Epithelial cell of prostate (primary cell): ENCODE results near the gene TIMP2.
A peak's percentile ranks its signal among the peaks of the same experiment; 100 is the strongest.
"Not testable (repeated sequence)": the region's sequence is repeated elsewhere in the genome, so short reads cannot be mapped to it uniquely, and the experiment has no call there.

Experiments
- DNase-seq: peaks from one replicate; pipeline ENCODE4 v3.0.0-alpha.2; 2011; ENCODE audit warnings: low read depth, low spot score
- H3K27ac ChIP-seq: fragments of 450-650 bp; 2 replicates; pipeline ENCODE4 v1.5.1; 2017; ENCODE audit warnings: mild to moderate bottlenecking

The TIMP2 gene

DNA sequence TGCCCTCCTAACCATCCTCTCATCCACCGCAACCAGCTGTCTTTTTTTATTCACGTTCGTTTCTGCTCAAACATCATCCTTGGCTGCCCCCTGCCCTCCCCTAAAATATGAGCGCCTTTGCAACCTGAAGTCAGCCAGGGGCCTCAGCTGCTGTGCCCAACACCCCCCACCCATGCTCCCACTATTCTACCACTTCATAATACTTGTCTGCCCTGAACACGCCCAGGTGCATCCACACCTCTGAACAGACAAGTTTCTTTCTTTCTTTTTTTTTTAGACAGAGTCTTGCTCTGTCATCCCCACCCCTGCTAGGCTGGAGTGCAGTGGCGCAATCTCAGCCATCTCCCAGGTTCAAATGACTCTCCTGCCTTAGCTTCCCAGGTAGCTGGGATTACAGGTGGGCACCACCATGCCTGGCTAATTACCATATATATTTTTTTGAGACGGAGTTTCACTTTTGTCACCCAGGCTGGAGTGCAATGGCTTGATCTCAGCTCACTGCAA lies 49.0 kb downstream of the TIMP2 start:
- no peak overlapping the region for H3K27ac ChIP-seq
- DNase-seq: no peak

DNA sequence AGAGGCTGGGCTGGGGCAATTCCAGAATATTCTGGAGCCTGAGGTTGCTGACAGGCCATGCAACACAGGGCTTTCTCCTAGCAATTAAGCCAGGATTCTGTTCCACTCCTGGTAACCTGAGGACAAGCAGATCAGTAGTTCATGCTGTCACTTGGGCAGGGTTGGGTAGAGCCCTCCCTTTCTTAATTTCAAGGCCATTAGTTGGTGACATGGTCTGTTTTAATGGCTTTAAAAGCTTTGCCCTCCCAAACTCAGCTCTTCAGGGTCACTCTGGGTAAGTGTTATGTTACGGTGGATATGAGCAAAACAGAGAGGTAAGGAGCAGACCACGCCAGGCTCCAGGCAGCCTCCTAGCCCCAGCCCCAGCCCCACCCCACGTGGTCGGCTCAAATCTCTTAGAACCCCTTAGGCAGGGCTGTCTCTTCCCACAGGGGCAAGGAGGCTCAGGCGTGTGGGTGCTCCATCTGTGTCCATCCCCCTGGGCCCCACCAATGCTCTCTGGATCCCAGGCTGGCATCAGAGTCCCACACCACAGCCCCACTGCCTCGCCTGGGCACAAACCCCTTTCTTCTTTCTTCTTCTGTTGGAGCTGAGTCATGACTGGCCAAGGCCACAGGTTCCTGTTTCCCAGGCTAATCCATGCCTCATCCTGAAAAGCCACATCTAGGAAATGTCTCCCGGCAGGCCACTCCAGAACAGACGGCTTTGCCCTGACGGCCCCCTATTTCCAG lies 49.7 kb downstream of the TIMP2 start:
- DNase-seq: no peak
- no peak overlapping the region for H3K27ac ChIP-seq

DNA sequence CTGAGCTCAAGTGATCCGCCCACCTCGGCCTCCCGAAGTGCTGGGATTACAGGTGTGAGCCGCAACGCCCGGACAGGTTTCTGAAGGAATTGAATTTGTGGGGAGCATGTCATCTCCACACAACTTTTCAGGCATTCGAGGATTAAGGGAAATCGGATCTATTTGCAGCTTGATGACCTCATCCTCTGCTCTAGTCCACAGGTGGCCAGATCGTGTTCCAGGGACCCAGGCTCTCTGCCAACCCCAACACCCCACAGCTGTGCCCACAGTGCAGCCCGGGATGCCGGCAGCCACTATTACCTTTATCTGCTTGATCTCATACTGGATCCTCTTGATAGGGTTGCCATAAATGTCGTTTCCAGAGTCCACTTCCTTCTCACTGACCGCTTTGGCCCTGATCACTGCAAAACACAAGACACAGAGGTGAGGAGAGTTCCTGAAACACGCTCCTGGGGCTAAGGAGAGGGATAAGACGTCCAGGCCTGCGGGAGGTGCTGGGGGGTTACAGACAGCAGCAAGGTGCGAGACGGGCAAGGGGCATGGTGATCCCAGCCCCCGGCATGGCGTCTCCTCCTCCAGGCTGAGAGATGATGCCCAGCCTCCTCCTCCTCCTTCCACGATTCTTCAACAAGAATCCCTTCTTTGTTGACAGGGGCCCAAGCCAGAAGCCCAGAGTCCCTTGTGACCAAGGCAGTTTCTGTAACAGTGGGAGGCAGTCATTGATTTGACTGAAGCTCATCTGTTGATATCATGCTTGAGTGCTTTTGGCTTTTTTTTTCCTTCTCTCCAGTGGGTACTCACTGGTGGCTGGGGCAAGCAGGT lies 51.5 kb downstream of the TIMP2 start:
- DNase-seq: no peak
- no peak overlapping the region for H3K27ac ChIP-seq

DNA sequence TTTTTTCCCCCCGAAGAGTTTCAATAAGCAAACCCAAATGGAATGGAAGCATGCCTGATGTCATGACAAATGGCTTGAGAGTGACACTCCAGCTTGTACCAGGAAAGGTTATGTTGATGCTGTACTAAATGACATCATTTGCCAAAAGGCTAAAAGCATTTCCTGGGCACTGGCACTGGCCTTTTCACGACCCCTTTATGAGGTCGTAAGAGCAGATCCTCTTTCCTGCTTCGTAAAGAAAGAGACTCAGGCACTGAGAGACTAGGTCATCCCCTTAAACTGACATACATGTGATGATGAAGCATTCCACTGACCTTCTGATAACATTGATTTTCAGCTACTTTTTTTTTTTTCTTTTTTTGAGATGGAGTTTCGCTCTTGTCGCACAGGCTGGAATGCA lies 52.7 kb downstream of the TIMP2 start:
- DNase-seq: no peak
- H3K27ac ChIP-seq: no peak overlapping the region

DNA sequence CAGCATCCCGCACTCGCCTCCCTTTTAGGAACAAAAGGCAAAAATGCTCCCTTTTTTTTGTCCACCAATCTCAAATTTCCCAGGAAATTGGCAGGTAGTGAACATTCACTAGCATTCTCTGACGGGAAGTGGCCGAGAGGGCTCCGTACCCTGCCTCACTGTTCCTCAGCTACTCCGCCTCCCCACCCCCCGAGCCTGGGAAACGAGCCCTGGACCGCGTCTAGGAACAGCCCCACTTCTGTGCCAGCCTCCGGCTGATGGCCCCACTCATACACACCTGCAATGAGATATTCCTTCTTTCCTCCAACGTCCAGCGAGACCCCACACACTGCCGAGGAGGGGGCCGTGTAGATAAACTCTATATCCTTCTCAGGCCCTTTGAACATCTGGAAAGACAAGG lies 54.6 kb downstream of the TIMP2 start:
- no peak overlapping the region for H3K27ac ChIP-seq
- no peak for DNase-seq

DNA sequence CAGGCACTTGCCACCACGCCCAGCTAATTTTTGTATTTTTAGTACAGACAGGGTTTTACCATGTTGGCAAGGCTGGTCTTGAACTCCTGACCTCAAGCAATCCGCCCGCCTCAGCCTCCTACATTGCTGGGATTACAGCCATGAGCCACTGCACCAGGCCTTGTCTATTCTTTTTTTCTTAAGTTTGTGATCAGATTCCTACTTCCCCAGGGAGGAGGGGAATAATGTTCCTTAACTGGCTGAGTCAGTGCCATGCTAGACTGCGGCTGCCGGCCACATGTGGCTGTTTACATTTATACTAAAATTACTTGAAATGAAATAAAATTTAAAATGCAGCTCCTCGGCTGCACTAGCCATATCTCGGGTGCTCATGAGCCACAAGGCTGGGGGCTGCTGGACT lies 56.8 kb downstream of the TIMP2 start:
- DNase-seq: no peak
- H3K27ac ChIP-seq: no peak overlapping the region

DNA sequence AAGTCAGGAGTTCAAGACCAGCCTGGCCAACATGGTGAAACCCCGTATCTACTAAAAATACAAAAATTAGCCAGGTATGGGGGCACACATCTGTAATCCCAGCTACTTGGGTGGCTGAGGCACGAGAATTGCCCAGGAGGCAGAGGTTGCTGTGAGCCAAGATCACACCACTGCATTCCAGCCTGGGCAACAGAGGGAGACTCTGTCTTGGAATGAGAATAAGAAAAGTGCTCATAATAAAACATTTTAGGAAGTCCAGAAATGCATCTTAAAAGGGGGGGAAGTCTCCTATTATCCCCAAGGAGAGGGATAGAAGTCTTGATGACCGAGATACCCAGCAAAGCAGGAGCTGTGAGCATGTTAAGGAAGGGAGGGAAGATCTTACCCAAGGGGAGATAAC lies 58.1 kb downstream of the TIMP2 start:
- H3K27ac ChIP-seq, DNase-seq: not testable (repeated sequence)

DNA sequence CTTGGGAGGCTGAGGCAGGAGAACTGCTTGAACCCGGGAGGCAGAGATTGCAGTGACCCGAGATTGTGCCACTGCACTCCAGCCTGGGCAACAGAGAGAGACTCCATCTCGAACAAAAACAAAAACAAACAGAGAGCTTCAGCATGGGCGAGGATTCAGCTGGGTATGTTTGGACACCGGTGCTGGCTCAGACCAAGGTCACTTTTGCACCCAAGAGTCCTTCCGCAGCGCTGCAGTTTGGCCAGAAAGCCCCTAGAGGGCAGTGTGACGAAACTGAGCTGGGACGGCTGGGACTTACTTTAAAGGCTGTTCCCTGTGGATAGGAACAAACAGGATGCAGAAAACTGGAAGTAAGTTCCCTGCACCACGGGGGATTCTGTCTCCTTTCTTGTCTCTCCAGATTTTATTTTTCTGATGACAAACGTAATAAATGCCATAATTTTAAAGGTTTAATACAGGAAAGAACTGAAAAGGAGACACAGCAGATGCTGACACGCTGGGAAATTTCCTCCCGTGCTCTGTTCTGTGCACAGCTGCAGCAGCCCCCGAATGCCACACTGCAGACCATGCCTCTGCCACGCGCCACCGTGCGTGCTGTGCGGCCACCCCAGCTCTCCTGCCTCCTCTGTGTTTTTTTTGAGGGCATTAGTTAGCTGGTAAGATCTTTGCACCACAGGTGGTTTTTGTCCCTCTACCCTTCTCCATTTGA lies 59.4 kb downstream of the TIMP2 start:
- H3K27ac ChIP-seq: no peak overlapping the region
- no peak for DNase-seq

DNA sequence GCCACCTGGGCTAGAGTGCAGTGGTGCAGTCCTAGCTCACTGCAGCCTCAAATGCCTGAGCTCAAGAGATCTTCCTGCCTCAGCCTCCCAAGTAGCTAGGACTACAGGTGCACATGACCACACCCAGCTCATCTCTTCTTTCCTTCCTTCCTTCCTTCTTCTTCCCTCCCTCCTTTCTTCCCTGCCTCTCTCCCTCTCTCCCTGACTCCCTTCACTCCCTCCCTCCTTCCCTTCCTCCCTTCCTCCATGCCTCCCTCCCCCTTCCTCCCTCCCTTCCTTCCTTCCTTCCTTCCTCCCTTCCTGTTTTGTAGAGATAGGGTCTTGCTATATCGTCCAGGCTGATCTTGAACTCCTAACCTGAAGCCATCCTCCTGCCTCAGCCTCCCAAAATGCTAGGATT lies 61.1 kb downstream of the TIMP2 start:
- DNase-seq: no peak
- no peak overlapping the region for H3K27ac ChIP-seq

DNA sequence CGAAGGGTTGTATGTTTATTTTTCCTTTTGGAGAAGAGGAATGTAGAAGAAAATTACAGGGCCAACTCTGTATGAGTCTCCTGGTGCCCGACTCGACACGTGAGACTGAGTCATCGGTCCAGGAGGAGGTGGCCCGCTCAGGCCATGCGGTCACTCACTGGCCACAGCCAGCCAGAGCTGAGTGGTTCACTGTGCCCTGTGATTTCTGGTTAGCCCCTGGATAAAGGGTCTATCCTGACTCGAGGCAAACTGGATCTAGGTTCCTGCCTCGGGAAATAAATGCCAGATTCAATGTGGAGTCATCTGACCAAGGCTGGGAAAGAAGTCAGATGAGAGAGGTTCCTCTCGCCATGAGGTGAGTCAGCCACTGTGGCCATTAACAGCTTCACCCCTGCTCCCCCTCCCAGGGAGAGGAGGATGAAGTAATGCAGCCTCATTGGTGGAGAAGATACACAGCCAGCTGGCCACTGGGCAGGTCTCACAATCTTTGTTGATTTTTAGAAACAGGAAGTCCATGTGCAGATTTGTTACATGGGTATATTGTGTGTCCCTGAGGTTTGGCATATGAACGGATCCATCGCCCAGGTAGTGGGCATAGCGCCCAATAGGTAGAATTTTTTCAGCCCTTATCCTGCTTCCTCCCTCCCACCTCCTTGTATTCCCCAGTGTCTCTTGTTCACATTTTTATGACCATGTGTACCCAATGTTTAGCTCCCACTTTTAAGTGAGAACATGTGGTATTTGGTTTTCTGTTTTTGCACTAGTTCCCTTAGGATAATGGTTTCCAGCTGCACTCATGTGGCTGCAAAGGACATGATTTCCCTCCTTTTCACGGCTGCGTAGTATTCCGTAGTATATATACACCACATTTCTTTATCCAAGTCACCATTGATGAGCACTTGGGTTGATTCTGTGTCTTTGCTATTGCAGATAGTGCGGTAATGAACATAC lies 62.8 kb downstream of the TIMP2 start:
- peak overlapping the region; percentile 82 for H3K27ac ChIP-seq
- peak; percentile 51 for DNase-seq

DNA sequence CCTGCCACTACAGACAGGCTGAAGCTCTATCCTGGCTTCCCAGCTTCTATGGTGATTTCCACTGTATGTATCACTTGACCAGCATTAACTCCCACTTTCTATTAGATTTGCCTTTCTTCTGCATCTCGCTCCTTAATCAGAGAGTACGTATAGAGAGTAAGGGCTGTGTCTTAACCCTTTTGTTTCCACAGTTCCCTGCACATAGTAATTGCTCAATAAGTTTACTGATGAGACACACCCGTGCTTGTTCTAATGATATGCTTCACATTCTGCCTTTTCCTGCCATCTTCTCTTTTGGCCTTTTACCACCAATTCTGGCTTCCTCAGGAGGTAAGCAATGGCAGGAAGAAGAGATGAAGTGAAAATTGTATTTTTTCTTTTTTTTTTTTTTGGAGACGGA lies 64.0 kb downstream of the TIMP2 start:
- DNase-seq: no peak
- H3K27ac ChIP-seq: peak overlapping the region; percentile 82

DNA sequence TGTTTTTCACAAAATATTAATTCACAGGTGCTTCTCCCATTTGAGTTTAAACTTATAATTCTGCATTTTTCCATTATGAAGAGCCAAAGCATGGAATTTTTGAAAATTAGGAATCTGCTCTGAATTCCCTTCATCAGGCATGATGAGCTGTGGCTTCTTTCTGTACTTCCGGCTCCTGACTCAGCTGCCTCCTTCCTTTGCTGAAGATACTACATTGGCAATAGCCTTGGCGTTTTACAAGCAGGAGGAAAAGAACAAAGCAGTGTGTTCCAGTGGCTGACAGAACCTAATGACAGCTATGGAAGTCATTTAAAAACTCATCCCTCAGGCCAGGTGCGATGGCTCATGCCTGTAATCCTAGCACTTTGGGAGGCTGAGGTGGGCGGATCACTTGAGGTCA lies 66.1 kb downstream of the TIMP2 start:
- H3K27ac ChIP-seq: no peak overlapping the region
- DNase-seq: no peak

DNA sequence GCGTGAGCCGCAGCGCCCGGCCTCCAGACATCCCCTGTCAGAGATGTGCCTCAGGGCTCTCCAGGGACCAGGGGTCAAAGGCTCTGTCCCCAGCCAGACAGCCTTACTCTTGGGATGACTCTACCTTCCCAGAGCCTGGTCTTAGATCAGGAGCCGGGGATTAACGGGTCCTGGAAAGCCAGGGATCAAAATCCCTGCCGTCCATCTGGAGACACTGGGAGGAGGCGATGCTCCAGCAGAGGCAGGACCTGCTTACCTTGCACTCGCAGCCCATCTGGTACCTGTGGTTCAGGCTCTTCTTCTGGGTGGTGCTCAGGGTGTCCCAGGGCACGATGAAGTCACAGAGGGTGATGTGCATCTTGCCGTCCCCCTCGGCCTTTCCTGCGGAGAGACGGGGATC lies 67.9 kb downstream of the TIMP2 start:
- DNase-seq: no peak
- no peak overlapping the region for H3K27ac ChIP-seq

DNA sequence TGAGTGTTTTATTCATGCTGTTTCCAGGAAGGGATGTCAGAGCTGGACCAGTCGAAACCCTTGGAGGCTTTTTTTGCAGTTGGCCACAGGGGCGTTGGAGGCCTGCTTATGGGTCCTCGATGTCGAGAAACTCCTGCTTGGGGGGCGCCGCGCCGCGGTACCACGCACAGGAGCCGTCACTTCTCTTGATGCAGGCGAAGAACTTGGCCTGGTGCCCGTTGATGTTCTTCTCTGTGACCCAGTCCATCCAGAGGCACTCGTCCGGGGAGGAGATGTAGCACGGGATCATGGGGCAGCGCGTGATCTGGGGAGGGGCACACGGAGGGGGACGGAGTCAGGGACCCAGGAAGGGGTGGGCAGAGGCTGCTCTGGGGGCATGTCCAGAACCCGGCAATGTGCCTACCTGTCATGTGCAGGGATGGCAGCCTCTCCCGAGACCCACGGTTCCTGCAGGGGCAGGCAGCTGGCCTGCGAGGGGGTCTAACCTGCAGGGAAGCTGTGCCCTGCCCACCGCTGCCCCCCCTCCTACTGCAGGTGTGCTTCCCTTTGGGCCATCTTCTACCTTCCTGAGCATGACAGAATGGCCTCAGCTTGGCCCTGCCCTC lies 69.5 kb downstream of the TIMP2 start:
- H3K27ac ChIP-seq: no peak overlapping the region
- DNase-seq: no peak

DNA sequence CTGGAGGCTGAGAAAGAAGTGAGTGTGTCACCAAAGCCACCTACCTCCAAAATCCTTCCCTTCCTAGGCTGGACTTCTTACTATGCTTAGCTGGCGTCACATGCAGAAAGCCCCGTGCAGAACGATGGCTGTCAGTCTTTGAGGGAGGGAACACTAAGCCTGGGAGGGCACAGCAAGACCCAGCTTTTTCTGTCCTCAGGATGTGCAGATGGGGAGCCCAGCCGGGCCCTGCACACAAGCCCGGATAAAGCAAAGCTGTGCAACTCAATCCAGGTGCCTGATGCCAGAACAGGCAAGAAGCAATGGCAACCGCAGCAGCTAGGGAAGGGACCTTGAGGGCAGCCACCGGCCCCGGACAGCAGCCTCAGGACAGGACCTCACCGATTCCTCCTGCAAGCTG lies 70.7 kb downstream of the TIMP2 start:
- no peak overlapping the region for H3K27ac ChIP-seq

DNA sequence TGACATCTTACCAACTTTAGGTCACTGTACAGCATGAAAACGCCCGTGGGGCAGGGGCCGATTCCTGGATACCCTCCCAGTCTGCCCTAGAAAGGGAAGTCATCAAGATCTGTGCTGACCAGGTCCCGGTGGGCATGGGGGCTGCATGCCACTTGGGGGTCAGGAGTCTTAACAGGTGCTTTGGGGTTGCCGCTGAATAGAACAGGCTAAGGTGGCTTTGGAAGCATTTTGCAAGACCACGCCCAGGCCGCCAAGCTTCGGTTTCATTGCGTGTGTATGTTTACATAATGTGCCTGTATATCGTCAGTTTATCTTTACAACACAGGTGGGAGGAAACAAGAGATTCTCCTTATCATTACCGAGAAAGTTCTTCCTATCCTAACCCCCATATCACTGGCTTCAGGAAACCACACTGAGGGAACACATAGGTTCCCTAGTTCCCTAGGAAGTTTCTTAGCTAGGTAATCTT lies 71.2 kb downstream of the TIMP2 start:
- no peak overlapping the region for H3K27ac ChIP-seq
- no peak for DNase-seq

More for the DNA sequence above, 70.7 kb downstream of the TIMP2 start:
- no peak for DNase-seq

DNA sequence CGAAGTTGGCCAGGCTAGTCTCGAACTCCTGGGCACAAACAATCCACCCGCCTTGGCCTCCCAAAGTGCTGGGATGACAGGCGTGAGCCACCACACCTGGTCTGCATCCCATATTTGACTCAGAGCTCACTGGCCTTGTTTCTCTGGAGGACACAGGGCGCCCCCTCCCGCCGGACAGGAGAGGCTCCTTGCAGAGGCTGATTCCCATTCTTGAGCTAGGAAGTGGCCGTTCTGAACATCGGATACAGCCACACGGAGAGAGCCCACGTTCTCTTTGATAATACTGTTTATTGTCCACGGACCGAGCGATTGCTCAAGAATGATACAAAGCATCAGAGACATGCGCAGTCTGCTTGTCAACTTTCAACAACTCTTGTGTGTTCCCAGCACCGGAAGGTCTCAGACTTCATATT lies 72.5 kb downstream of the TIMP2 start:
- no peak overlapping the region for H3K27ac ChIP-seq
- no peak for DNase-seq

DNA sequence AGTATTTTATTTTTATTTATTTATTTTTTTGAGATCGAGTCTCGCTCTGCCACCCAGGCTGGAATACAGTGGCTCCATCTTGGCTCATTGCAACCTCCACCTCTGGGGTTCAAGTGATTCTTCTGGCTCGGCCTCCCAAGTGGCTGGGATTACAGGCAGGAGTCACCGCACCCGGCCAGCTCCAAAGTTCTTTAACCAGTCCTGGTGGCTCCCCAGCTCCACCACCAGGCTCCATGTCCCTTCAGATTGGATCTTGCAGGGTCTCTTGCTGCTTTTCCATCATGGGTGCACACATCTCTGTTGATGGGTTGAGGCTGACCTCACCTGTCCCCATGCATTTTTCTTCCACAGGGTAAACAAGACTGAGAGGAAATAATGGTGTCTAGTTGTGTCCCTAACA lies 76.2 kb downstream of the TIMP2 start:
- no peak for DNase-seq
- H3K27ac ChIP-seq: no peak overlapping the region

DNA sequence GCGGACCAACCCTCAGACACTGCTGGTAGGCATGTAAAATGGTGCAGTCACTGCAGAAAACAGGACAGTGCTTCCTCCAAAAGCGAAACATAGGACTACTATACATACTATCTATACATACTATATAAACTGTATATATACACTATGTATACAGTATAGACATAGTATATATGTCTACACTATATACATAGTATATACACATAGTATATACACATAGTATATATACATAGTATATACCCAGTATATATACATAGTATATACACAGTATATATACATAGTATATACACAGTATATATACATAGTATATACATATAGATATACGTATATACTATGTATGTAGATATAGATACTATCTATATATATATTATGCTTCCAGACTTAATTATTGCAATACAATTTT lies 78.1 kb downstream of the TIMP2 start:
- no peak for DNase-seq
- no peak overlapping the region for H3K27ac ChIP-seq
